ENCODE results near the gene RTKN2. TPM values are rescaled to one million over a fixed set of nuclear protein-coding genes. Genes with fewer than 3 reads are reported as not detected.

RTKN2 gene
- total RNA-seq, 1 donor from 2014 or later, result 8.1 TPM

DNA sequence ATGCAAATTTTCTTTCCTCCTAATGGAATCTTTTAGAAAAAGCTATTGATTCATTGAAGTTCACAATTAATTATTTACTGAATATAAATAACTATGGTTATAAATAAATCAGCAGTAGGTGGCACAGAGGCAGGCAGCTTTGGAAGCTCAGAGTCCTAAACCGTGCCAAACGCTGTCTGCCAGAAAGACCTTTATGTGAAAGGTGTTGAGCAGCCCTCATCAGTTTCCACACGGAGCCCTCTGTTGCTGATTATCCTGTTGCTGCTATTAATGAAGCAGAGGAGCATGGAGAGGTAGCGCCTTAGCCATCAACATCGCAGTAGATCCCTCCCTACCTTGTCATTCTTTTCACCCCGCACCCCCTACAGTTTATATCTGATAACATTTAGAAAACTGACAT is 51.0 kb downstream of the RTKN2 start:
- DNase-seq, result no peak

DNA sequence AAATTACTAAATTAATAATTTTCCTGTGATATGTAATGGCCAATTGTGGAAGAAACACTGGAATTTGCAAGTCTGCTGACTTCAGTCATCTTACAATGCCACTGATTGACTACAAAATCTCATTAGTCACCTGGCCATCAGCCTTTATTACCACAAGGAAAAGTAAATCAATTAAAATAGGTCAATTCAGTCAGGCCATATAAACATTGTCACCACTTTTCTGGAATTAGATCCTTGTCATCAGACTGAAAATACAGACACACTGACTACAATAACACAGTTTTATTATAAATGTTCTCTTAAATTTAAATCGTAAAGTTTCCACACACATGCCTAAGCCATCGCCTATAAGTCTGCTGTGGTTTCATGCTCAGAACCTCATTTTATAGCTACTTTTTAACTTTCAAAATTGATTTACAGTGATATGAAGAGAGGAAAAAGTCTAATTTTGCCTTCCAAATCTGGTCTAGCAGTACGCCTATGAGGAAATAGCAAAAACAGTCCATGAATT is 54.2 kb downstream of the RTKN2 start:
- no peak for DNase-seq

GRCh38 chr10:62205750-62206399 is 62.8 kb downstream of the RTKN2 start:
- DNase-seq, result no peak

DNA sequence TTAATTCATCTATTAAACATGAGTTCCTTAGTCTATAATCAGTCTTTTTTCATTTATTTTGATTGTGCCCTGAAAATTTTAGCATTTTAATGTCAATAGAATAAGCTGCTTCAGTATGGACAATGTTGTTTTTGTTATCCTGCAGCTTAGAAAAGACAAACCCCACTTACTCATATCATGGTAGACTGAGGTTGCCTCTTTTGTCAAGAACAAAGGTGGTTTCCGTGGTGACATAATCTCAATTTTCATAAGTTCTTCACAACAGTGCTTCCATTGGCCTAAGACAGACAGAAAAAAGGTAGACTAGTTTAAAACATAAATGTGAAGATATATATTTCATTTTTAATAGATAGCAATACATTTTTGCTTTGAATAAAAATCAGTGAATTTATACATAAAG is 69.1 kb downstream of the RTKN2 start:
- no peak for DNase-seq

DNA sequence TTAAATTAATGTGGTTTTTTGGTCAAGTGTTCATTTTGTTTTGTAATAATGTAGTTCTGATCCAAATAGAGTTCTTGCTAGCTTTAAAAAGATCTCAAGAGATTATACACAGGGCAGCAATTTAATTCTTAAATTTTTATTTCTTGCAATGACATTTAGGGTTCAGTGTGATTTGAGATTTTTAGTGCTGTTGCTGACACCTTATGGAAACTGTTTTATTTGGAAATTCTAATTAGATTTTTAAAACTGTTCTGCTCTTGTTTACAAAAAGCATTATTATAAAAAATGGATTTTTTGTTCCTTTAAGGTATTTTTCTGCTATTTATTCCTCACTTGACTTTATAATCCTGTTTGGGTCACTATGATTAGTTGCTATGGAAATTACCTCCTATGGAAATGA is 72.1 kb downstream of the RTKN2 start:
- DNase-seq, result no peak

- no peak for DNase-seq
Observed at GRCh38 chr10:62195675-62195926, 73.0 kb downstream of the RTKN2 start.

GRCh38 chr10:62194924-62195674 is 73.5 kb downstream of the RTKN2 start:
- DNase-seq, result no peak

GRCh38 chr10:62193479-62193878 is 75.2 kb downstream of the RTKN2 start:
- DNase-seq, result no peak

GRCh38 chr10:62189131-62189530 is 79.5 kb downstream of the RTKN2 start:
- no peak for DNase-seq

- no peak for DNase-seq
Observed at GRCh38 chr10:62188021-62188616, 80.5 kb downstream of the RTKN2 start.

- DNase-seq, result no peak
Observed at GRCh38 chr10:62186999-62187675, 81.5 kb downstream of the RTKN2 start.

- no peak for DNase-seq
Observed at GRCh38 chr10:62185919-62186692, 82.5 kb downstream of the RTKN2 start.

GRCh38 chr10:62183857-62184795 is 84.5 kb downstream of the RTKN2 start:
- no peak for DNase-seq

DNA sequence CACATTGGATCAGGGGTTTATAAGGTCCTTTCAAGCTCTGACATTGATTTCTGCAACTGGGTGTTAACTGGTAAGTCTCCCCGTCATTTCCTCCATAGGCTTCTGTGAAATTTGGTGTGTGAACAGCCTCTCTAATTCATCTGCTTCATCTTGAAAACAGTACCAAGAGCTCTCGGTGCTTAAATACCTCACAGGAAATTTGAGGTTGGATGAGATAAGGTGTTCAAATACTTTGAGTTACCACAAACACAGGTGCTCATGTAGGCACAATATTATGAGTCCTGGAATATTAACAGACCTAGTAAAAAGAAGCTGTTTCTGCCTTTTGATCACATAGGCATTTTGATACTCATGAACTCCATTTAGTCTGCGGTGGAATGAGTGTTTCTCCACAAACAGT is 85.2 kb downstream of the RTKN2 start:
- no peak for DNase-seq

DNA sequence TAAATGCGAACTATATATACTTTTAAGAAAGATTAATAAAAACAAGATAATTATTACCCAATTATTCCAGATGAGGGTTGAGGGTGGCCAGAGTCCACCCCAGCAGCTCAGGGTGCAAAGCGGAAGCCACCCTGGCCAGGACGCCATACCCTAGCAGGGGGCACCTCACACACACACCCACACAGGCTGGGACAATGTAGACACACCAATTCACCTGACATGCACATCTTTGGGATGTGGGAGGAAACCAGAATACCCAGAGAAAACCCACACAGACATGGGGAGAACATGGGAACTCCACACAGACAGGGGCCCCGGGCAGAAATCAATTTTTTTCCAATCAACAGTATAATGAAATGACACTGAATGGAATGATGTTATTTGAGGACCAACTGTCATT is 86.0 kb downstream of the RTKN2 start:
- DNase-seq, result no peak

DNA sequence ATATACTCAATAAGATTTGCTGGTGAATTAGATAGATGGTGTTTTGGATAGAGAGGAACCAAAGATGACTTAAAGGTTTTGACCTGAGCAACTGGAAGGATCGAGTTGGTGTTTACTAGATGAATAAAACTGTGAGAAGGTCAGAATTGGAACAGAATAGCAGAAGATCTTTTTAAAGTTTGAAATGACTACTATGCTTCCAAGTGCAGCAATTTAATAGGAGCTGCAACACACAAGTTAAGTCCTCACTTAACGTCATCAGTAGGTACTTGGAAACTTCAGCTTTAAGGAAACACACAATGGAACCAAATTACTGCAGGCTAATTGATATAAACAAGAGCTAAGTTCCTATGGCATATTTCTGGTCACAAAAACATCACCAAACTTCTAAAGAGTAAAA is 86.5 kb downstream of the RTKN2 start:
- no peak for DNase-seq

GRCh38 chr10:62180677-62181076 is 88.0 kb downstream of the RTKN2 start:
- no peak for DNase-seq

DNA sequence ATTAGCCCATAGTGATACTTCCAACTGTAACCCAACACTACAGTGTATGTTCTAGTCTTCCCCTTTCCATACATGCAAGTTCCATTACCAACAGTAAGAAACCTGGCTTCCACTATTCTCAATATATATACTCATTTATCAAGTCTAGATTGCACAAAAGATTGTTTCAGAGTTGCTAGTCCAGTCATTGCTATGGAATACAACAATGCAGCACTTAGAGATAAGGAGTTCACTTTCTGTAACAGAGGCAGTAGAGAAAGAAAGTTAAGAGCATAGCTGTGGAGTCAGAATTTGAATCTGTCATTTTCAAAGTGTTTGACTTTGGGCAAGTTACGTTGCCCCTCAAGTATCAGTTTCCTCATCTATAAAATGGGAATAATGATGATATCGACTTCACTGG is 90.1 kb downstream of the RTKN2 start:
- DNase-seq, result no peak

DNA sequence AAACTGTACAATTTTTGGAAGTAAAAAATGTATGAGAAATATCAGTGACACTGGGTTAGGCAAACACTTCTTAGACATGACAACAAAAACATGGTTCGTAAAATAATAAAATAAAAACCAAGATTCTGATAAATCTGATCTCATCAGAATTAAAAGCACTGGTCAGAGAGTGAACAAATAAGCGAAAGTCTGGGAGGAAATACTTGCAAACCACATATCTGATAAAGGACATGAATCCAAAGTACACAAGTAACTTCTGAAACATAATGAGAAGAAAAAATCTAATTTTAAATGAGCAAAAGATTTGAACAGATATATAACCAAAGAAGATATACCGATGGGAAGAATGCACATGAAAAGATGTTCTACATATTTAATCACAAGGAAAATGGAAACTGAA is 91.5 kb downstream of the RTKN2 start:
- no peak for DNase-seq

GRCh38 chr10:62175251-62175650 is 93.4 kb downstream of the RTKN2 start:
- DNase-seq, result no peak

- DNase-seq, result no peak
Observed at GRCh38 chr10:62172465-62172864, 96.2 kb downstream of the RTKN2 start.

Measured in tongue (tissue), 2 donors.